PFSK-1 (cell line): Measurements from ENCODE around the gene MIPOL1.

Experiments used
- POLR2AphosphoS5 ChIP-seq: IDR thresholded peaks from 2 replicates; pipeline ENCODE4 v1.6.1; 2012; ENCODE audit warnings: low read depth, mild to moderate bottlenecking, control low read depth, low read length, moderate library complexity
- REST ChIP-seq, 2 experiments: IDR thresholded peaks; 2 replicates each; pipeline versions ENCODE4 v1.6.1 to v1.8.0; 2011 to 2012; ENCODE audit warnings: low read depth in 2 of 2, low read length in 2 of 2, control low read depth in 1 of 2, inconsistent platforms in 1 of 2, mild to moderate bottlenecking in 1 of 2, moderate library complexity in 1 of 2; ENCODE audit not compliant: insufficient read depth in 1 of 2
- TAF1 ChIP-seq: IDR thresholded peaks from 2 replicates; pipeline ENCODE4 v1.6.1; 2012; ENCODE audit warnings: low read length, control low read depth, borderline replicate concordance; ENCODE audit not compliant: insufficient read depth

- TF ChIP-seq REST (IDR thresholded peaks at IDR 0.05; ENCODE audit: insufficient read depth in 1 of 2, low read depth in 2 of 2, low read length in 2 of 2) (no peak), TAF1 (no peak), POLR2AphosphoS5 (no peak)
These were observed 314.4 kb downstream of the MIPOL1 start for GRCh38 chr14:37512173-37512572.
